HG03108 (cell line): ENCODE results near the gene SBNO2.

Experiments used
- ATAC-seq: cut with Tn5 transposase; IDR thresholded peaks from one replicate; pipeline ENCODE4 v1.9.1; 2021; ENCODE audit warnings: moderate library complexity; ENCODE audit not compliant: unreplicated experiment

SBNO2 gene

DNA sequence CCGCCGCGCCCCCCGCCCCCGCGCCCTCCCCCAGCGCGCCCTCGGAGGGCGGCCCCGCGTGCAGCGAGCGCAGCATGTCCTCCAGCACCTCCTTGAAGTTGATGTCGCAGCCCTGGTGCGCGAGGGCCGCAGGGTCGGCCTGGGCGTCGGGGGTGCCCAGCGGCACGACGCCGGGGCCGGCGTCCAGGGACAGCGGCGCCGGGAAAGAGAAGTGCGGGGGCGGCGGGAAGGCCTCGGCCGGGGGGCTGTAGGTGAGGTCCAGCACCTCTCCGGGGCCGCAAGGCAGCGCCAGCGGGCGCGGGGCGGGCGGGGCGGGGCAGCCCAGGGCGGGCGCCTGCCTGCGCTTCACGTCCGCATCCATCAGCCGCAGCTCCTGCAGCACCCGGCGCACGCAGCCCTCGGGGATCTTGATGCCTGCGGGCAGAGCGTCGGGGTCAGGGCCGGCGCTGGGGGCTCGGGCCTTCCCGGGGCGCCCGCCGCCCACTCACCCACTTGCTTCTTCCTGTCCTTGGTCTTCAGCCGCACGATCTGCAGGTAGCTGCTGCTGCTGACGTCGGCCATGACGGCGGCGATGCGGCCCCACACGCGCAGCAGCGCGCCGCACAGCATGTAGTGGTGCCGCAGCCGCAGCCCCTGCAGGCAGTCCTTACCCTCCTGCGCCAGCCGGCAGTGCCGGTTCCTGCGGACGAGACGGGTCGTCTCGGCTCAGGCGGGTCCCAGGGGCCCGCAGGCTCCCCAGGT is 65.6 kb downstream of the SBNO2 start:
- ATAC-seq = no peak

DNA sequence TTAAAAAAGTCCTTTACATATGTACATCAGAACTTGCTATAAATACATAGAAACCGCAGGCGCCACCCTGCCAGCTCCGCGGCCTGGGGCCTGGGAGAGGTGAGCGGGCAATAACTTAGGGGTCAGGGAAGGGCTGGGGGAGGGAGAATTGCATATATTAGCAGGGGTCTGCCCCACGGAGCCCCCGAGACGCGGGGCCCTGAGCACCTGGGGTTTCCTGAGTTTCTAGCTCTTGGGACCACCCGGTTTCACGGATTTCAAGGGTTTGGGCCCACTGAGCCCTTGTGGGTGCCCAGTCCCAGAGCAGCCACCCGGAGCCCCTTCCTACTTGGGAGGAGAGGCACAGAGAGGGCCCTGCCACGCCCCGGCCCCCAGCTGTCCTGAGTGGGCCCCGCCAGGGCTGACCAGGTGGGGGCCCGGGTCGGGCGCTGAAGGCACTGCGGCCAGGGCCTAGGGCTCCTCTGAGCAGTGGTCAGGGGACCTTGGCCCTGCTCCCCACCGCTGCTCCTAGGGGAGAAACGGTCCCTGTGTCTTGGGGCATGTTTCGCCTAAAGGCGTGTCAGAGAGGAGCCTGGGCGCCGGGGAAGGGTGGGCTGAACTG is 66.3 kb downstream of the SBNO2 start:
- ATAC-seq = no peak

DNA sequence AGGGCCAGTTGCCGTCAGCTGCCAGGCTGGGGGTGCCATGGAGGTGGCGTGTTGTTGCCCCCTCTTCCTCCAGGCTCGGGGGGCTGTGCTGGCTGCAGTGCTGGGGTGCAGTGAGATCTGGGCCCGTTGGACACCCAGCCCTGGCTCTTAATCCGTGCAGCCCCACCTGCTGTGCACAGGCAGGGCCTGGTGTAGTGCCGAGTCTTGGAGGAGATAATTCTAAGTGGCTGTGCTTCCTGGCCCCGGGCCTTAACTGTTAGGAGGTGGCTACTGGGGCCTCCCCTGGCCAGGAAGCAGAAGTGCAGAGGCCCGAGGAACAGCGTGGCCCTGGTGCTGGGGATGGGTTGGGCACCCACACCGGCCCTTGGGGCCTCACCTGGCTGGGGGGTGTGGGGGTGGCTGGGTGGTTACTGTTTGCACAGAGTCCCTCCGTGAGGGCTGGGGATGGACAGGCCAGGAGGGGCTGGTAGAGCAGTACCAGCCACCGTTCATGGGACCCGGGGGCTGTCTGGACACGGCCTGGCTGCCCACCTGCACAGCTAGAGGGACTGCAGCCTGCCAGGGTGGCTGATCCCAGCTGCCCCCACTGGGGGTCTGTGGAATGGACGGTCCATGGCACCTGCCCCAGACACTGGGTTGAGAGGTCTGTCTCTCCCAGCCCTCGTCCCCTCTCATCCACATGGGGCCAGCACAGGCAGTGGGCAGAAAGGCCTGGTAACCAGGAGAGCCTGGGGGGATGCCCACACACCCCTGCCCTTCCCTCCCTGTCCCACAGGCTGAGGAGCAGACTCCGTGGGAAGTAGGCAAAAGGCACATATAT is 67.0 kb downstream of the SBNO2 start:
- ATAC-seq = no peak

- no peak for ATAC-seq
These were observed 67.9 kb downstream of the SBNO2 start for GRCh38 chr19:1105873-1106840.

DNA sequence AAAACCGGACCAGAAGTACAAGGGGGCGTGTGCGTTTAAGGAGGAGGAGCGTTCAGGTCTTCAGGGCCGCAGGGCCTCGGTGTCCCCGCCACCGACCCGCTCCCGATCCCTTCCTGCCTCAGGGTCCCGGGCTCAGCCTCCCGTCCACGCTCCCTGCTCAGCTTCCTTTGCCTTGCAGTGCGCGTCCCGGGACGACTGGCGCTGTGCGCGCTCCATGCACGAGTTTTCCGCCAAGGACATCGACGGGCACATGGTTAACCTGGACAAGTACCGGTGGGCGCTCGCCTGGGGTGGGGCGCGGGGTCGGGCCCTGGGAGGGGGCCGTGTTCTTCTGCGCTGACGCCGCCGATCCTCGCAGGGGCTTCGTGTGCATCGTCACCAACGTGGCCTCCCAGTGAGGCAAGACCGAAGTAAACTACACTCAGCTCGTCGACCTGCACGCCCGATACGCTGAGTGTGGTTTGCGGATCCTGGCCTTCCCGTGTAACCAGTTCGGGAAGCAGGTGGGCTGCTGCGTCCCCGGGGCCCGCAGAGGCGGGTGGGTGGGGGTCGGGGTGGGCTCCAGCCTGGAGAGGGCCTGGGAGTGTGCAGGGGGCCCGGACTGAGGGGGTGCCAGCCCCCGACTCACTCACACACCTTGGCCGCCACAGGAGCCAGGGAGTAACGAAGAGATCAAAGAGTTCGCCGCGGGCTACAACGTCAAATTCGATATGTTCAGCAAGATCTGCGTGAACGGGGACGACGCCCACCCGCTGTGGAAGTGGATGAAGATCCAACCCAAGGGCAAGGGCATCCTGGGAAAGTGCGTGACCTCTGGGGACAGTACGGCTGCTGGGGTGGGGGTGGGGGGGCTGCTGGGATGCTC is 68.8 kb downstream of the SBNO2 start:
- no peak for ATAC-seq

- ATAC-seq = peak; percentile 29
These were observed 69.6 kb downstream of the SBNO2 start for GRCh38 chr19:1104311-1105007.

GRCh38 chr19:1103708-1104310 is 70.3 kb downstream of the SBNO2 start, which contains the start of gene GPX4:
TSS of gene GPX4 (plus strand) at chr19:1103994. CDS start at chr19:1104044, 50 bp downstream.
- peak; percentile 58 for ATAC-seq

- ATAC-seq = no peak
These were observed 70.8 kb downstream of the SBNO2 start for GRCh38 chr19:1103132-1103707.

DNA sequence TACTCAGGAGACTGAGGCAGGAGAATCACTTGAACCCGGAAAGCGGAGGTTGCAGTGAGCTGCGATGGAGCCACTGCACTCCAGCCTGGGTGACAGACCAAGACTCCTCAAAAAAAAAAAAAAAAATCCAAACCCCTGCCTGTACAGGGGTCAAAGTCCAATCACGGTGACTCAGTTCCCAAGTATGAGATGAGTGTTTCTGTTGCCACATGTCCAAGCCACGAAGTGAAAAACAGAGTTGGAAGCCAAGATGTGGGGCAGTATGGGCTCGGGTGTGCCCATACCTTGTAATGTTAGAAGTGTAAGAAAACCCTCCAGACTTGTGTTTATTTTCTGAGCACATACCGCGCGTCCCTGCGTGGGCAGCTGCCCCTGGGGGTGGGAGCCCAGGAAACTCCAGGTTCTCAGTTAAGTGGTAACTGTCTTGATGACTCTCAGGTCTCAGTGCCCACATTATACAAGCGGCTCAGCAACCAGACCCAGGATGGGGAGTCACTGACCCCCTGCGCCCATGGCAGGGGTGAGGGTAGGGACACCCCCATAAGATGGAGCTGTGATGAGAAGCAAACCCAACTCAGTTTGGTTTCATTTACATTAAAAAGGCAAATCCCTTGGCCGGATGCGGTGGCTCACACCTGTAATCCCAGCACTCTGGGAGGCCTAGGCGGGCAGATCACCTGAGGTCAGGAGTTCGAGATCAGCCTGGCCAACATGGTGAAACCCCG is 71.5 kb downstream of the SBNO2 start:
- ATAC-seq = peak; percentile 20

- no peak for ATAC-seq
These were observed 72.8 kb downstream of the SBNO2 start for GRCh38 chr19:1101337-1101698.

- ATAC-seq = no peak
These were observed 75.7 kb downstream of the SBNO2 start for GRCh38 chr19:1098177-1099051.

- no peak for ATAC-seq
These were observed 76.3 kb downstream of the SBNO2 start for GRCh38 chr19:1097810-1098176.

DNA sequence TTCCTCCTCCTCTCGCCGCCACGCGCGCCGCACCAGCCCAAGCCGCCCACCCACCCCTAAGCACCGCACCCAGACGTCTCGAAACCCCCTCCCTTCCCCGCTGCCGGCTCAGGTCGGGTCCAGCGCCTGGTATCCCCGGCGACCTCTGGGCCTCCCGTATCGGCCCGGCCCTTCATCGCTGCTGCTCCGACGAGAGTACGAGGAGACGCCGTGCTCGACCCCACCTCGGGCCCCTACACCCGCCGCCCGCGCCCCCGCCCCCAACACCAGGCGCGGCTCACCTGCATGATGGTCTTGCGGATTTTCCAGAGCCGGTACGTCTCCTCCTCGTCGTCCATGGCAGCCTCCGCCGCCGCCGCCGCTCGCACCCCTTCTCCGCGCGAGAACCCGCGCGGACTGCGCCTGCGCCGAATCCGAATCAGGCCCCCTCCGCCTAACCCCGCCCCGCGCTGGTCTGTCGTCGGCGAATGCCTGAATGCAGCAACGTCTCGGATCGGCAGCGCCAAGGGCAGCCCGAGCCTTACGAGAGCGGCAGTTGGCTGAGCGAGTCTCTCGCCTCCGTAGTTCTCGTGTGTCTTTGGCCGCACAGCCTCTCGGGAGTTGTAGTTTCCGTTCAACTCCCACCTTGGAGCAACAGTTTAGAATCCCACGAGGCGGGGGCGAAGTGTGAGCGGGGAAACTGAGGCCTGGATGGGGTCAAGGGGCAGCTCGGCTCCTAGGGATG is 78.9 kb downstream of the SBNO2 start, which contains the start of gene POLR2E:
Gene POLR2E (minus strand): TSS at position 398 of the 724 bp plus-strand sequence. CDS start 60 bp downstream, at position 338.
- peak; percentile 81 for ATAC-seq

- no peak for ATAC-seq
These were observed 79.5 kb downstream of the SBNO2 start for GRCh38 chr19:1094655-1094977.

DNA sequence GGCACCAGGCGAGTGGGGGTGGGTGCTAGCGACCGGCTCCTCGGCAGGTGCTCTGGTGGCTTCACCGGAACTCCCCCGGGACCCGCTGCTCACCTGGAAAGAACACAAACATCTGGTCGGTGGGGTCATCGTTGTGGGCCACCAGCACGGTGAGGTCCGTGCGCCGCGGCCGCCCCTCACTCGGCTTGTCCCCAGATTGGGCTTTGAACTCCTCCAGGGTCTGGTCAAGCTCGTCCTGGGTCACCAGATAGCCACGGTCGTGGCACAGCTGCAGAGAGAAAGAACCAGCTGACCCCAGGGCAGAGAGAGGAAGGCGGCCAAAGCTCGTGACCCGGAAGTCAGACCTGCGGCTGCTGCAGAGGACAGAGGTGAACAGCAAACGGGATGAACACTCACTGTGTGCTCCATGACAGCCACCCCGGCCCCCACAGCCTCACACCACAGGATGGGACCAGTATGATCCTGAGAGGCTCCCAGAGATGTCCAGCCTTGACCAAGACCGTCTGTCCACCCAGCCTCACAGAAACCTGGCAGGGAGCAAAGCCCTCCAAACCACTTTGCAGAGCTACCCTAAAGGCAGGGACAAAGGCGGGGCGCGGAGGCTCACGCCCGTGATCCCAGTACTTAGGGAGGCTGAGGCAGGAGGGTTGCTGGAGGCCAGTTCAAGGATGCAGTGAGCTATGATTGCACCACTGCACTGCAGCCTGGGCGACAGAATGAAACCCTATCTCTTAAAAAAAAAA is 80.1 kb downstream of the SBNO2 start:
- ATAC-seq = no peak
